H1 (cell line): Measurements from ENCODE around the gene KIF22. TPM values are rescaled to one million over a fixed set of nuclear protein-coding genes. Genes with fewer than 3 reads are reported as not detected.
A peak's percentile ranks its signal among the peaks of the same experiment; 100 is the strongest.

Experiments used
- ASH2L ChIP-seq: fragments of 200-600, 300-600 bp; sonication (generic); IDR thresholded peaks from one replicate; pipeline ENCODE4 v1.7.1; 2017; ENCODE audit warnings: low read length
- BACH1 ChIP-seq: IDR thresholded peaks from 2 replicates; pipeline ENCODE4 v1.6.1; 2012; ENCODE audit warnings: low read length, improper control_type of control experiment
- BCL11A ChIP-seq, 2 experiments: IDR thresholded peaks; one replicate each; pipeline ENCODE4 v1.6.1; 2011; ENCODE audit warnings: low read depth in 2 of 2, low read length in 2 of 2, mild to moderate bottlenecking in 2 of 2
- CBX5 ChIP-seq: fragments of 300-800, 300-1000 bp; sonication (generic); IDR thresholded peaks from 2 replicates; pipeline ENCODE4 v1.7.1; 2016; ENCODE audit warnings: antibody characterized with exemption, low read length, low read depth
- CEBPB ChIP-seq: IDR thresholded peaks from 2 replicates; pipeline ENCODE4 v1.6.1; 2012; ENCODE audit warnings: low read depth, low read length
- CREB1 ChIP-seq: IDR thresholded peaks from 2 replicates; pipeline ENCODE4 v1.6.1; 2012; ENCODE audit warnings: inconsistent platforms
- EGR1 ChIP-seq: IDR thresholded peaks from 2 replicates; pipeline ENCODE4 v1.6.1; 2011; ENCODE audit warnings: low read depth, low read length, borderline replicate concordance
- EP300 ChIP-seq, 2 experiments: IDR thresholded peaks; 1 replicate in 1 of 2; 2 replicates in 1 of 2; pipeline ENCODE4 v1.6.1; 2011 to 2012; ENCODE audit warnings: low read depth in 2 of 2, low read length in 2 of 2, mild to moderate bottlenecking in 2 of 2, borderline replicate concordance in 1 of 2, inconsistent platforms in 1 of 2, moderate library complexity in 1 of 2
- EZH2 ChIP-seq: fragments of 200-600 bp; sonication (generic); IDR thresholded peaks from 2 replicates; pipeline ENCODE4 v1.7.1; 2012; ENCODE audit warnings: low read depth, mild to moderate bottlenecking, moderate library complexity, low read length, inconsistent platforms; ENCODE audit not compliant: severe bottlenecking
- GTF2F1 ChIP-seq: IDR thresholded peaks from 2 replicates; pipeline ENCODE4 v1.6.1; 2012; ENCODE audit warnings: low read depth, low read length, improper control_type of control experiment, borderline replicate concordance
- HDAC6 ChIP-seq: IDR thresholded peaks from one replicate; pipeline ENCODE4 v1.7.1; 2012; ENCODE audit warnings: low read depth, mild to moderate bottlenecking, inconsistent platforms, low read length, moderate library complexity
- JUND ChIP-seq: IDR thresholded peaks from 2 replicates; pipeline ENCODE4 v1.6.1; 2011; ENCODE audit warnings: mild to moderate bottlenecking, improper control_type of control experiment, low read length
- KDM1A ChIP-seq: fragments of 200-600, 300-600 bp; sonication (generic); IDR thresholded peaks from 2 replicates; pipeline ENCODE4 v1.7.1; 2016; ENCODE audit warnings: mild to moderate bottlenecking, low read length, borderline replicate concordance
- MAFK ChIP-seq: IDR thresholded peaks from 2 replicates; pipeline ENCODE4 v1.6.1; 2012; ENCODE audit warnings: low read depth, mild to moderate bottlenecking, improper control_type of control experiment, low read length
- NRF1 ChIP-seq: IDR thresholded peaks from 2 replicates; pipeline ENCODE4 v1.6.1; 2011; ENCODE audit warnings: mild to moderate bottlenecking, low read depth, low read length, improper control_type of control experiment
- POLR2A ChIP-seq, 2 experiments: IDR thresholded peaks; 1 replicate in 1 of 2; 2 replicates in 1 of 2; pipeline ENCODE4 v1.6.1; 2011; ENCODE audit warnings: low read depth in 2 of 2, low read length in 2 of 2, mild to moderate bottlenecking in 2 of 2; ENCODE audit errors: control extremely low read depth in 1 of 2
- SP2 ChIP-seq: IDR thresholded peaks from 2 replicates; pipeline ENCODE4 v1.6.1; 2012; ENCODE audit warnings: mild to moderate bottlenecking, low read length, inconsistent platforms
- SP4 ChIP-seq: IDR thresholded peaks from 2 replicates; pipeline ENCODE4 v1.6.1; 2012; ENCODE audit warnings: low read length, inconsistent platforms
- TAF1 ChIP-seq: IDR thresholded peaks from 2 replicates; pipeline ENCODE4 v1.6.1; 2011; ENCODE audit warnings: mild to moderate bottlenecking, low read depth, low read length
- ZNF274 ChIP-seq: IDR thresholded peaks from 2 replicates; pipeline ENCODE4 v1.7.0; 2012; ENCODE audit warnings: low read length, borderline replicate concordance; ENCODE audit errors: extremely low read depth
- polyA plus RNA-seq, 7 experiments: library from polyadenylated mRNA; depleted of rRNA in 3 of 7; stranded (reverse) in 5 of 7; unstranded in 2 of 7; fragments of >200 nt in 5 of 7; fragments of 200-250 nt in 2 of 7; gene quantifications; 1 replicate in 5 of 7; 2 replicates in 1 of 7; 4 replicates in 1 of 7; pipeline versions ENCODE4 v1.2.1 to v1.2.3, GENCODE V29; 2011 to 2013; ENCODE audit warnings: missing spikeins in 2 of 7, mixed read lengths in 2 of 7
- total RNA-seq: library from RNA; stranded (reverse); fragmentation: NEBNext Ultra II Directional; extraction: Animal tissue kit (Norgen Biotek cat#: 25700); gene quantifications from 2 replicates; pipeline ENCODE4 v1.2.1, GENCODE V29; 2021
- TF ChIP-seq, protein P1 (sequence below), 3 experiments: IDR thresholded peaks; 1 replicate in 2 of 3; 2 replicates in 1 of 3; pipeline versions ENCODE4 v1.5.1 to v1.6.1; 2011; ENCODE audit warnings: low read length in 3 of 3, mild to moderate bottlenecking in 3 of 3, inconsistent platforms in 2 of 3, low read depth in 1 of 3, moderate library complexity in 1 of 3; ENCODE audit not compliant: insufficient read depth in 1 of 3; ENCODE audit errors: control extremely low read depth in 1 of 3

The KIF22 gene
- total and polyA plus RNA-seq, 2 of the 8 experiments (the other 6 are each of a cell fraction or from before 2014, with no cell fraction given): 139 to 142 TPM

DNA sequence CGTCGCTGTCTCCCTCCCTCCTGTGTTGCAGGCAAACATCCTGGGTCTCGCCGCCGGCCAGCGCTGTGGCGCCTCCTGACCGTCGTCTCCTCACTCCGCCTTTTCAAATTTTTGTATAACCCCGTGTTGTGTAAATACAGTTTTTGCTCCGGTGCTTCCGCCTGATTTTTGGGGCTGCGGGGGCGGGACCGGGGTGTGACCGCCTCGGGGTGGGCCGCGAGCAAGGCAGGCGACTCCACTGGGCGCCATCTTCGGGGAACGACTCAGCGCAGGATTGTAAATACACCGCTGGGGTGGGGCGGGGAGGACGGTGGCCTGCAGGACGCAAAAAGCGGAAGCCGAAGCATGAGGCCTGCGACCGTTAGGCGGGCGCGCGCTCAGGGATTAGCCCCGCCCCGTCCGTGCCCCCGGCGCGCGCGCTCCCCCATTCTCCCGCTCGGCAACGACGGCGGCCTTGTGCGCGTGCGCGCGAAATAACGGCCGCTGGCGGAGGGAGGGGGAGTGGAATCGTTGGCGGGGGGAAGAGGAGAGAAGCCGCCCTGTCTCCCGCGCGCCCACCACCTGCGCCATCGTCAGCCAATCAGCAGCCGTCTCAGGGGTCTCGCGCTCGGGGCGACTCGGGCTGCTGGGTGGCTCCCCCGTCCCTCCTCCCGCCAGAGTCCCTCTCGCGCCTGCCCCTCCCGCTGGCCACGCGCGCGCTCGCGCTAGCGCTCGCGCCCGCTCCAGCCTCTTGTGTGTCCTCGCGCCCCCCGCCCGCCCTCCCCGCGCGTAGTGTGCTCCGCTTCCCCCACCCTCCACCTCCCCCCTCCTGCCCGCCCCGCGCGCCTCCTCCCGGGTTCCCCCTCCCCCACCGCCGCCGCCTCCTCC is 14.9 kb downstream of the KIF22 start (continued):
- TF ChIP-seq EZH2 (no peak), SP2 (no peak), NRF1 (peak; percentile 40; the same call in 1 of the 2 replicates), EP300 (IDR thresholded peaks at IDR 0.05; ENCODE audit: borderline replicate concordance in 1 of 2, low read depth in 2 of 2, low read length in 2 of 2) (0 out of 3 replicates have a peak, but pooled peaks of 1 of the 2 experiments have one; percentile 6), CEBPB (0 out of 2 replicates have a peak, but pooled peaks have one; percentile 13), CBX5 (no peak), MAFK (no peak), JUND (no peak), ASH2L (no peak), HDAC6 (no peak), EGR1 (no peak; the same call in 1 of the 2 replicates), SP4 (0 out of 2 replicates have a peak, but pooled peaks have one; percentile 76), BACH1 (peak; percentile 33; the same call in 1 of the 2 replicates), ZNF274 (no peak), POLR2A (IDR thresholded peaks at IDR 0.05; ENCODE audit: control extremely low read depth in 1 of 2, low read depth in 2 of 2, low read length in 2 of 2) (peak in 1 of 2 experiments; percentile 76; a peak in 2 of 3 replicates), BCL11A (IDR thresholded peaks at IDR 0.05; ENCODE audit: low read depth in 2 of 2, low read length in 2 of 2) (no peak), CREB1 (peak; percentile 71), GTF2F1 (no peak), TAF1 (peak; percentile 90), KDM1A (peak; percentile 91)
- TF ChIP-seq, protein P1, sequence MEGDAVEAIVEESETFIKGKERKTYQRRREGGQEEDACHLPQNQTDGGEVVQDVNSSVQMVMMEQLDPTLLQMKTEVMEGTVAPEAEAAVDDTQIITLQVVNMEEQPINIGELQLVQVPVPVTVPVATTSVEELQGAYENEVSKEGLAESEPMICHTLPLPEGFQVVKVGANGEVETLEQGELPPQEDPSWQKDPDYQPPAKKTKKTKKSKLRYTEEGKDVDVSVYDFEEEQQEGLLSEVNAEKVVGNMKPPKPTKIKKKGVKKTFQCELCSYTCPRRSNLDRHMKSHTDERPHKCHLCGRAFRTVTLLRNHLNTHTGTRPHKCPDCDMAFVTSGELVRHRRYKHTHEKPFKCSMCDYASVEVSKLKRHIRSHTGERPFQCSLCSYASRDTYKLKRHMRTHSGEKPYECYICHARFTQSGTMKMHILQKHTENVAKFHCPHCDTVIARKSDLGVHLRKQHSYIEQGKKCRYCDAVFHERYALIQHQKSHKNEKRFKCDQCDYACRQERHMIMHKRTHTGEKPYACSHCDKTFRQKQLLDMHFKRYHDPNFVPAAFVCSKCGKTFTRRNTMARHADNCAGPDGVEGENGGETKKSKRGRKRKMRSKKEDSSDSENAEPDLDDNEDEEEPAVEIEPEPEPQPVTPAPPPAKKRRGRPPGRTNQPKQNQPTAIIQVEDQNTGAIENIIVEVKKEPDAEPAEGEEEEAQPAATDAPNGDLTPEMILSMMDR (IDR thresholded peaks at IDR 0.05; ENCODE audit: control extremely low read depth in 1 of 3, insufficient read depth in 1 of 3, low read depth in 1 of 3, low read length in 3 of 3): no peak
